Measurements from ENCODE around the gene CYB561D2.

Gene CYB561D2

GRCh38 chr3:50392101-50392715 is 41.5 kb downstream of the CYB561D2 start:
- DNase-seq (ENCODE audit: low read depth) = no peak

GRCh38 chr3:50393061-50393460 is 42.4 kb downstream of the CYB561D2 start:
- DNase-seq (ENCODE audit: low read depth) = no peak

- DNase-seq (ENCODE audit: low read depth) = no peak
Measured at GRCh38 chr3:50395070-50395860, 44.6 kb downstream of the CYB561D2 start.

GRCh38 chr3:50396502-50396901 is 45.8 kb downstream of the CYB561D2 start:
- DNase-seq (ENCODE audit: low read depth) = no peak

GRCh38 chr3:50401978-50402595 is 51.4 kb downstream of the CYB561D2 start:
- DNase-seq (ENCODE audit: low read depth) = no peak

Measured in activated T-helper 1 cell treated with Interleukin-2 at 50 U/mL for 16 hours (primary cell).